PFSK-1 (cell line): ENCODE data around the gene FXYD1.

Experiments
- FOXP2 ChIP-seq: optimal IDR thresholded peaks from 2 replicates; pipeline ENCODE3; 2011; ENCODE audit warnings: borderline replicate concordance, control low read depth, inconsistent platforms; ENCODE audit not compliant: insufficient read depth; ENCODE audit errors: extremely low read length, extremely low read depth
- POLR2AphosphoS5 ChIP-seq: IDR thresholded peaks from 2 replicates; pipeline ENCODE4 v1.6.1; 2012; ENCODE audit warnings: low read depth, mild to moderate bottlenecking, control low read depth, low read length, moderate library complexity
- SIN3A ChIP-seq: IDR thresholded peaks from 2 replicates; pipeline ENCODE4 v1.6.1; 2012; ENCODE audit warnings: mild to moderate bottlenecking, low read length, moderate library complexity, borderline replicate concordance; ENCODE audit not compliant: insufficient read depth
- TAF1 ChIP-seq: IDR thresholded peaks from 2 replicates; pipeline ENCODE4 v1.6.1; 2012; ENCODE audit warnings: low read length, control low read depth, borderline replicate concordance; ENCODE audit not compliant: insufficient read depth
- TF ChIP-seq, protein P1 (sequence below), 2 experiments: IDR thresholded peaks; 2 replicates each; pipeline versions ENCODE4 v1.6.1 to v1.8.0; 2011 to 2012; ENCODE audit warnings: low read depth in 2 of 2, low read length in 2 of 2, control low read depth in 1 of 2, inconsistent platforms in 1 of 2, mild to moderate bottlenecking in 1 of 2, moderate library complexity in 1 of 2; ENCODE audit not compliant: insufficient read depth in 1 of 2

DNA sequence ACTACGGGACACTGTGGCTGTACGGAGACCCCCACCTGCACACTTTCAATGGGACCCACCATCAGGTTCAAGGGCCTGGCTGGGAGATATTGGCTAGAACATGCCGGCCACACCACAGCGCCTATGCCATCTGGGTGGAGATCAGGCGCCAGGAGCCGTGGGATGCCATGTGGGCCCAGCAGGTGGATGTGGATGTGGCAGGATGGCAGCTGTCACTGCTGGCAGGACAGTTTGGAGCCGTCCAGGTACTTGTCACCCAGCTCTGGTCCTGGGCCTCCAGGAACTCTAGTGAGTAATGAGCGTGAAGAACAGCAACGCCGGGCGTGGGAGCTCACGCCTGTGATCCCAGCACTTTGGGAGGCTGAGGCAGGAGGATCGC, 38.7 kb upstream of the FXYD1 start:
- TF ChIP-seq POLR2AphosphoS5 (no peak), SIN3A (no peak), TAF1 (no peak), FOXP2 (no peak)
- TF ChIP-seq, protein P1, sequence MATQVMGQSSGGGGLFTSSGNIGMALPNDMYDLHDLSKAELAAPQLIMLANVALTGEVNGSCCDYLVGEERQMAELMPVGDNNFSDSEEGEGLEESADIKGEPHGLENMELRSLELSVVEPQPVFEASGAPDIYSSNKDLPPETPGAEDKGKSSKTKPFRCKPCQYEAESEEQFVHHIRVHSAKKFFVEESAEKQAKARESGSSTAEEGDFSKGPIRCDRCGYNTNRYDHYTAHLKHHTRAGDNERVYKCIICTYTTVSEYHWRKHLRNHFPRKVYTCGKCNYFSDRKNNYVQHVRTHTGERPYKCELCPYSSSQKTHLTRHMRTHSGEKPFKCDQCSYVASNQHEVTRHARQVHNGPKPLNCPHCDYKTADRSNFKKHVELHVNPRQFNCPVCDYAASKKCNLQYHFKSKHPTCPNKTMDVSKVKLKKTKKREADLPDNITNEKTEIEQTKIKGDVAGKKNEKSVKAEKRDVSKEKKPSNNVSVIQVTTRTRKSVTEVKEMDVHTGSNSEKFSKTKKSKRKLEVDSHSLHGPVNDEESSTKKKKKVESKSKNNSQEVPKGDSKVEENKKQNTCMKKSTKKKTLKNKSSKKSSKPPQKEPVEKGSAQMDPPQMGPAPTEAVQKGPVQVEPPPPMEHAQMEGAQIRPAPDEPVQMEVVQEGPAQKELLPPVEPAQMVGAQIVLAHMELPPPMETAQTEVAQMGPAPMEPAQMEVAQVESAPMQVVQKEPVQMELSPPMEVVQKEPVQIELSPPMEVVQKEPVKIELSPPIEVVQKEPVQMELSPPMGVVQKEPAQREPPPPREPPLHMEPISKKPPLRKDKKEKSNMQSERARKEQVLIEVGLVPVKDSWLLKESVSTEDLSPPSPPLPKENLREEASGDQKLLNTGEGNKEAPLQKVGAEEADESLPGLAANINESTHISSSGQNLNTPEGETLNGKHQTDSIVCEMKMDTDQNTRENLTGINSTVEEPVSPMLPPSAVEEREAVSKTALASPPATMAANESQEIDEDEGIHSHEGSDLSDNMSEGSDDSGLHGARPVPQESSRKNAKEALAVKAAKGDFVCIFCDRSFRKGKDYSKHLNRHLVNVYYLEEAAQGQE (IDR thresholded peaks at IDR 0.05; ENCODE audit: insufficient read depth in 1 of 2, low read depth in 2 of 2, low read length in 2 of 2), result no peak
